ENCODE measurements around the gene EPHA10.

Gene EPHA10

GRCh38 chr1:37732111-37732780 is 32.7 kb downstream of the EPHA10 start:
- DNase-seq = no peak

GRCh38 chr1:37731312-37732019 is 33.5 kb downstream of the EPHA10 start:
- no peak for DNase-seq

GRCh38 chr1:37730376-37730775 is 34.5 kb downstream of the EPHA10 start:
- DNase-seq = peak; percentile 11

- no peak for DNase-seq
These were observed 36.5 kb downstream of the EPHA10 start for GRCh38 chr1:37728416-37728815.

GRCh38 chr1:37726751-37727585 is 38.0 kb downstream of the EPHA10 start:
- peak; percentile 11 for DNase-seq

- no peak for DNase-seq
These were observed 38.9 kb downstream of the EPHA10 start for GRCh38 chr1:37725851-37726613.

- no peak for DNase-seq
These were observed 40.3 kb downstream of the EPHA10 start for GRCh38 chr1:37724575-37724974.

GRCh38 chr1:37723390-37724078 is 41.4 kb downstream of the EPHA10 start:
- DNase-seq = no peak

GRCh38 chr1:37723072-37723389 is 41.9 kb downstream of the EPHA10 start:
- DNase-seq = no peak

GRCh38 chr1:37722181-37723071 is 42.5 kb downstream of the EPHA10 start:
- no peak for DNase-seq

- no peak for DNase-seq
These were observed 43.4 kb downstream of the EPHA10 start for GRCh38 chr1:37721565-37721964.

GRCh38 chr1:37720231-37721130 is 44.4 kb downstream of the EPHA10 start:
- DNase-seq = no peak

GRCh38 chr1:37719572-37720195 is 45.2 kb downstream of the EPHA10 start:
- no peak for DNase-seq

- DNase-seq = no peak
These were observed 45.9 kb downstream of the EPHA10 start for GRCh38 chr1:37718901-37719571.

GRCh38 chr1:37718181-37718900 is 46.6 kb downstream of the EPHA10 start:
- no peak for DNase-seq

- no peak for DNase-seq
These were observed 47.3 kb downstream of the EPHA10 start for GRCh38 chr1:37717631-37718030.

GRCh38 chr1:37716321-37716720 is 48.6 kb downstream of the EPHA10 start:
- no peak for DNase-seq

- DNase-seq = no peak
These were observed 50.2 kb downstream of the EPHA10 start for GRCh38 chr1:37714689-37715088.

GRCh38 chr1:37714226-37714625 is 50.7 kb downstream of the EPHA10 start:
- DNase-seq = no peak

Measured in NCI-H524 treated with DMSO at 0.1 percent for 48 hours (cell line).